Peyer's patch (tissue), 4 donors: Measurements from ENCODE around the gene ADCY9. TPM values are rescaled to one million over a fixed set of nuclear protein-coding genes. Genes with fewer than 3 reads are reported as not detected.
"Not testable (repeated sequence)": the region's sequence is repeated elsewhere in the genome, so short reads cannot be mapped to it uniquely, and the experiment has no call there.

ENCODE experiments used
- DNase-seq, 3 donors: peaks; one replicate each; pipeline ENCODE4 v3.0.0-alpha.2; 2017 to 2019
- H3K27ac ChIP-seq, 4 donors: fragments of 200-600 bp; sonication (generic); one replicate each; pipeline ENCODE4 v1.5.1; 2016 to 2019
- H3K27me3 ChIP-seq, 2 donors: fragments of 200-600 bp; sonication (generic); one replicate each; pipeline ENCODE4 v1.5.1; 2019
- H3K36me3 ChIP-seq, 3 donors: fragments of 200-600 bp; sonication (generic); one replicate each; pipeline ENCODE4 v1.5.1; 2016 to 2019
- H3K4me1 ChIP-seq, 4 donors: fragments of 200-600 bp; sonication (generic); one replicate each; pipeline ENCODE4 v1.5.1; 2016 to 2019
- H3K4me3 ChIP-seq, 4 donors: fragments of 200-600 bp; sonication (generic); 1 replicate in 3 of 4; 2 replicates in 1 of 4; pipeline ENCODE4 v1.5.1; 2016 to 2019; ENCODE audit warnings: mild to moderate bottlenecking in 1 of 4
- H3K9me3 ChIP-seq, 4 donors: fragments of 200-600 bp; sonication (generic); one replicate each; pipeline ENCODE4 v1.5.1; 2016 to 2019; ENCODE audit warnings: mild to moderate bottlenecking in 1 of 4
- POLR2A ChIP-seq, 2 donors: fragments of 450-650 bp; IDR thresholded peaks; one replicate each; pipeline ENCODE4 v1.5.1; 2017; ENCODE audit warnings: antibody characterized with exemption in 2 of 2, mild to moderate bottlenecking in 2 of 2, moderate library complexity in 2 of 2
- total RNA-seq, 4 donors: library from RNA; depleted of rRNA; stranded (reverse); fragments of >200 nt; gene quantifications; one replicate each; pipeline ENCODE4 v1.1.0, GENCODE V29; 2016
- TF ChIP-seq, protein P1 (sequence below), 6 experiments: fragments of 450-650 bp in 4 of 6; fragments of 200-600 bp in 2 of 6; sonication (generic) in 1 of 6; IDR thresholded peaks; one replicate each; pipeline ENCODE4 v1.5.1; 2017 to 2019; ENCODE audit warnings: antibody characterized with exemption in 6 of 6, mild to moderate bottlenecking in 3 of 6, moderate library complexity in 1 of 6

Gene ADCY9
- total RNA-seq, 4 donors from 2014 or later = 19.8 to 47.3 (median 44.0) TPM

DNA sequence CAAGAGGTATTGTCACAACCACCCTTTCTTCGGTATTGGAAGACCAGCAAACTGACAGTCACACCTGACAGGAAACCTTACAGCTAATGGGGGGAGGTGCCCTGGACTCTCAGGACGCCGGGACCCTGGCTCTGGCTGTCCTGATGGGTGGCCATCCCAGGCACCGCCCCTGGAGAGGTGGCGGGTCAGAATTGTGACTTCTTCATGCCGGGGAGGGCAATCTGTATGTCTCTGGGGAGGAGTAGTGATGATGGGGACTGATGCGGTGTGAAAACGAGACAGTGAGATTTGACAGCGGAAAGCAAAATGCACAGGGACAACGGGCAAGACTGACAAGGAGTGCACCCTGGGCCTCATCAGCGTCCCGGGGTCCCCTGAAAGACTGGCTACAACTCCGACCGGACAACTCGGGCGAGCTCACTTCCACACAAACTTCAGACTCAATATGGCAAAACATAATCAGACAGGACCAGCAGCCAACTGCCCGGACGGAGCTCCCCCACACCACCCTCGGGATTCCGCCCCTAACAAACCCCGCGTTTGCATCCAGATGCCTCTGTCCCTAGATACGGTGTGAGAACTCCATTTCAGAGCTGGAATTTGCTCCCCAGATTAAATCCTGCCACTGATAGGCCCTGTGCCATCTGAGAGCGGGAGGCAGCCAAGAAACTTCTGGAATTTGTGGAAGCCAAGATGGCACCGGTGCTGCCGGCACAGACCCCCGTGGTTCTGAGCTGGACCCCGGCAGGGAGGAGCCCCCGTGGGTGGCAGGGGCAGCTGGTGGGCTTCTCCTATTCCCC lies 152.2 kb downstream of the ADCY9 start:
- H3K9me3 ChIP-seq = no peaks in the 10 kb centered on the region
- no peak overlapping the region for H3K27ac ChIP-seq
- DNase-seq = no peak
- peaks cover 0 to 14% (median 0%) of the 10 kb centered on the region in 3 donors for H3K36me3 ChIP-seq
- H3K4me1 ChIP-seq = peaks cover 0 to 11% (median 0%) of the 10 kb centered on the region in 4 donors
- no peak overlapping the region for H3K4me3 ChIP-seq
- no peaks in the 10 kb centered on the region for H3K27me3 ChIP-seq
- no peak for TF ChIP-seq POLR2A (IDR thresholded peaks at IDR 0.05)
- TF ChIP-seq, protein P1, sequence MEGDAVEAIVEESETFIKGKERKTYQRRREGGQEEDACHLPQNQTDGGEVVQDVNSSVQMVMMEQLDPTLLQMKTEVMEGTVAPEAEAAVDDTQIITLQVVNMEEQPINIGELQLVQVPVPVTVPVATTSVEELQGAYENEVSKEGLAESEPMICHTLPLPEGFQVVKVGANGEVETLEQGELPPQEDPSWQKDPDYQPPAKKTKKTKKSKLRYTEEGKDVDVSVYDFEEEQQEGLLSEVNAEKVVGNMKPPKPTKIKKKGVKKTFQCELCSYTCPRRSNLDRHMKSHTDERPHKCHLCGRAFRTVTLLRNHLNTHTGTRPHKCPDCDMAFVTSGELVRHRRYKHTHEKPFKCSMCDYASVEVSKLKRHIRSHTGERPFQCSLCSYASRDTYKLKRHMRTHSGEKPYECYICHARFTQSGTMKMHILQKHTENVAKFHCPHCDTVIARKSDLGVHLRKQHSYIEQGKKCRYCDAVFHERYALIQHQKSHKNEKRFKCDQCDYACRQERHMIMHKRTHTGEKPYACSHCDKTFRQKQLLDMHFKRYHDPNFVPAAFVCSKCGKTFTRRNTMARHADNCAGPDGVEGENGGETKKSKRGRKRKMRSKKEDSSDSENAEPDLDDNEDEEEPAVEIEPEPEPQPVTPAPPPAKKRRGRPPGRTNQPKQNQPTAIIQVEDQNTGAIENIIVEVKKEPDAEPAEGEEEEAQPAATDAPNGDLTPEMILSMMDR (IDR thresholded peaks at IDR 0.05) = no peak

DNA sequence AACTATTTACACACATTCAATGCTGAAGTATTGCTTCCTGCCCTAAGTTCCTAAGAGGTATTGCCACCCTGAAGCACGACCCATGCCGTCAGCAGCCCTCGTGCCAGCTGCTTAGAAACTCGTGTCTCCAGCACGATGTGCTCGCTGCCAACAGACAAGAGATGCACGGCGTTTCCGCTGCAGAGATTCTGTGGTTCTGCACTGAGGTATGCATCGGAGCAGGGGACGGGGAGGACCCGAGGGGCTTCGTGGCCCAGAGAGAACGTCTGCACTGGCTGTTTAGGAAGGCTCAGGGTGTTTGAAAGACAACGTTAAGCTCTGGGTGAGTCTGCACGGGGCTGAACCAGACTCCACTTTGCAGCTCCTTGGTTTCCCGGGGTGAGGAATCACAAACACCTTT lies 153.0 kb downstream of the ADCY9 start:
- H3K9me3 ChIP-seq = no peaks in the 10 kb centered on the region
- DNase-seq = no peak
- peaks cover 0 to 14% (median 0%) of the 10 kb centered on the region in 3 donors for H3K36me3 ChIP-seq
- peaks cover 0 to 11% (median 0%) of the 10 kb centered on the region in 4 donors for H3K4me1 ChIP-seq
- no peak overlapping the region for H3K4me3 ChIP-seq
- H3K27ac ChIP-seq = no peak overlapping the region
- TF ChIP-seq, protein P1 (IDR thresholded peaks at IDR 0.05) = no peak
- no peak for TF ChIP-seq POLR2A (IDR thresholded peaks at IDR 0.05)
- H3K27me3 ChIP-seq = no peaks in the 10 kb centered on the region

DNA sequence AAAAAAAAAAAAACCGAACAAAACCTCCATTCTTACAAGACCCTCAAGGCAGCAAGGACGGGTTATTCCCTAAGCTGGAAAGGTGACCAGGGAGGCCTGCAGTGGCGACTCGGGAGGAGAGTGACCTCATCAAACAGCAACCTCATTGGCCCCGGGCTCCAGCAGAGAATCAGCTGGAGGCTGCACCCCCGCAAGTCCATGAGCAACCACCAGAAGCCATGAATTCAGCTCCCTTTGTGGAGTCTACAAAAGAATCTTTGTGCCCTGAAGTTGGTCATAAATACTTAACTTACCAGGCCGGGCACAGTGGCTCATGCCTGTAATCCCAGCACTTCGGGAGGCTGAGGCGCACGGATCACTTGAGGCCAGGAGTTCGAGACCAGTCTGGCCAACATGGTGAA lies 154.8 kb downstream of the ADCY9 start:
- Histone ChIP-seq H3K36me3 (peaks cover 0 to 11% (median 0%) of the 10 kb centered on the region in 3 donors), H3K4me3 (no peak overlapping the region), H3K27me3 (no peaks in the 10 kb centered on the region), H3K9me3 (no peaks in the 10 kb centered on the region), H3K27ac (peak overlapping the region in 3 of 4 donors; percentile 25 to 66 (median 55)), H3K4me1 (peaks cover 0 to 11% (median 0%) of the 10 kb centered on the region in 4 donors)
- no peak for DNase-seq
- no peak for TF ChIP-seq POLR2A (IDR thresholded peaks at IDR 0.05)
- TF ChIP-seq, protein P1 (IDR thresholded peaks at IDR 0.05) = no peak

DNA sequence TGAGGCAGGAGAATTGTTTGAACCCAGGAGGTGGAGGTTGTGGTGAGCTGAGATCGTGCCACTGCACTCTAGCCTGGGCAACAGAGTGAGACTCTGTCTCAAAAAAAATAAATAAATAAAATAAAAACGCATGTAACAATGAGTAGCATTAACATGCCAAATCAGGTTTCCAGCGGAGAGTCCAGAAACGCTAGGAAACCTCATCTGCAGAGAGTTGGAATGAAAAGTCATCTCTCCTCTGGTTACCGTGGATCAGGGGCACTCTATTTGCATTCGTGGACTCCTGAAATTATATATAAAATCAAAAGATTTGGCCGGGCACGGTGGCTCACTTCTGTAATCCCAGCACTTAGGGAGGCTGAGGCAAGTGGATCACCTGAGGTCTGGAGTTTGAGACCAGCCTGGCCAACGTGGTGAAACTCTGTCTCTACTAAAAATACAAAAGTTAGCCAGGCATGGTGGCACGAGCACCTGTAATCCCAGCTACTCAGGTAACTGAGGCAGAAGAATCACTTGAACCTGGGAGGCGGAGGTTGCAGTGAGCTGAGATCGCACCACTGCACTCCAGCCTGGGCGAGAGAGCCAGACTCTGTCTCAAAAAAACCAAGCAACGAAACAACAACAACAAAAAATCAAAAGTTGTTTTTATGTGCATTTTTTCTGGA lies 156.2 kb downstream of the ADCY9 start:
- H3K27ac ChIP-seq = peak overlapping the region; percentile 15 to 66 (median 28)
- not testable (repeated sequence) for H3K9me3 ChIP-seq

DNA sequence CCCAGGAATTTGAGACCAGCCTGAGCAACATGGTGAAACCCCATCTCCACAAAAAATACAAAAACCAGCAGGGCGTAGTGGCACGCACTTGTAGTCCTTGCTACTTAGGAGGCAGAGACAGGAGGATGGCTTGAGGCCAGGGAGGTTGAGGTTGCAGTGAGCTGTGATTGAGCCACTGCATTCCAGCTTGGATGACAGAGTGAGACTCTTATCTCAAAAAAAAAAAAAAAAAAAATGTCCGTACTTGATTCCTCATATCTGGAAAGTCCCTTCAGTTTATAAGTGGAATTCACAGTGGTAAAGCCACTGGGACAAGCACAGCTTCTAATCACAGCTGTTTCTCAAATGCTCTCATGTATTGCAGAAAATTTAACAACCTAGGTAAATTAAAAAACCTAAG lies 157.1 kb downstream of the ADCY9 start:
- Histone ChIP-seq H3K9me3 (no peaks in the 10 kb centered on the region), H3K36me3 (no peaks in the 10 kb centered on the region), H3K27ac (no peak overlapping the region), H3K4me3 (no peak overlapping the region), H3K4me1 (peaks cover 0 to 11% (median 0%) of the 10 kb centered on the region in 4 donors), H3K27me3 (no peaks in the 10 kb centered on the region)
- DNase-seq = no peak
- no peak for TF ChIP-seq POLR2A (IDR thresholded peaks at IDR 0.05)
- TF ChIP-seq, protein P1 (IDR thresholded peaks at IDR 0.05) = no peak

More for the DNA sequence above, 156.2 kb downstream of the ADCY9 start:
- H3K4me1 ChIP-seq = peaks cover 0 to 11% (median 0%) of the 10 kb centered on the region in 4 donors
- not testable (repeated sequence) for H3K36me3 ChIP-seq, DNase-seq, H3K27me3 ChIP-seq
- peak overlapping the region in 3 of 4 donors; percentile 26 to 44 (median 39) for H3K4me3 ChIP-seq
